ENCODE data around the gene GATAD2B. TPM values are rescaled to one million over a fixed set of nuclear protein-coding genes. Genes with fewer than 3 reads are reported as not detected.
"Not testable (repeated sequence)": the region's sequence is repeated elsewhere in the genome, so short reads cannot be mapped to it uniquely, and the experiment has no call there.

Gene GATAD2B
- polyA plus RNA-seq, 10 donors, result 12.5 to 20.1 (median 17.9) TPM

- DNase-seq, result no peak
Measured at GRCh38 chr1:153778824-153779519, 143.8 kb downstream of the GATAD2B start.

- DNase-seq, result no peak
Measured at GRCh38 chr1:153778051-153778823, 144.5 kb downstream of the GATAD2B start.

- DNase-seq, result no peak
Measured at GRCh38 chr1:153777648-153778047, 145.1 kb downstream of the GATAD2B start.

- DNase-seq, result no peak
Measured at GRCh38 chr1:153776845-153777370, 145.9 kb downstream of the GATAD2B start.

- no peak for DNase-seq
Measured at GRCh38 chr1:153776352-153776751, 146.4 kb downstream of the GATAD2B start.

GRCh38 chr1:153775458-153776327 is 147.1 kb downstream of the GATAD2B start:
- peak; percentile 36 to 84 (median 60) for DNase-seq

- DNase-seq, result peak; percentile 69 to 95 (median 88)
Measured at GRCh38 chr1:153774780-153775457, 147.9 kb downstream of the GATAD2B start, which contains the start of gene SLC27A3. Gene SLC27A3 (plus strand): TSS chr1:153775407. CDS start chr1:153775498, 91 bp downstream.

GRCh38 chr1:153774026-153774595 is 148.7 kb downstream of the GATAD2B start:
- DNase-seq, result peak in 1 of 3 donors; percentile 51

- DNase-seq, result peak in 1 of 3 donors; percentile 62
Measured at GRCh38 chr1:153773096-153773921, 149.5 kb downstream of the GATAD2B start.

GRCh38 chr1:153771841-153772593 is 150.8 kb downstream of the GATAD2B start:
- DNase-seq, result peak in 2 of 3 donors; percentile 44 to 68

- DNase-seq, result peak in 1 of 3 donors; percentile 41
Measured at GRCh38 chr1:153771261-153771660, 151.5 kb downstream of the GATAD2B start.

- DNase-seq, result no peak
Measured at GRCh38 chr1:153770797-153771196, 152.0 kb downstream of the GATAD2B start.

- DNase-seq, result no peak
Measured at GRCh38 chr1:153769221-153769620, 153.6 kb downstream of the GATAD2B start.

GRCh38 chr1:153768316-153769181 is 154.2 kb downstream of the GATAD2B start:
- DNase-seq, result no peak

- no peak for DNase-seq
Measured at GRCh38 chr1:153767519-153767918, 155.3 kb downstream of the GATAD2B start.

GRCh38 chr1:153766663-153767062 is 156.1 kb downstream of the GATAD2B start:
- DNase-seq, result not testable (repeated sequence)

GRCh38 chr1:153764310-153764709 is 158.5 kb downstream of the GATAD2B start:
- no peak for DNase-seq
